MG63 (cell line): Measurements from ENCODE around the gene SENP7. TPM values are rescaled to one million over a fixed set of nuclear protein-coding genes. Genes with fewer than 3 reads are reported as not detected.

Source experiments
- DNase-seq: peaks from one replicate; pipeline ENCODE4 v3.0.0-alpha.2; 2020
- H3K27me3 ChIP-seq: fragments of 250-450 bp; sonication (Bioruptor Pico); 2 replicates; pipeline ENCODE4 v1.5.1; 2020; ENCODE audit warnings: mild to moderate bottlenecking, moderate library complexity
- H3K36me3 ChIP-seq: fragments of 250-450 bp; sonication (Bioruptor Pico); 2 replicates; pipeline ENCODE4 v1.5.1; 2020; ENCODE audit warnings: mild to moderate bottlenecking, moderate library complexity
- H3K4me3 ChIP-seq: fragments of 250-450 bp; sonication (Bioruptor Pico); 2 replicates; pipeline ENCODE4 v1.5.1; 2020; ENCODE audit warnings: mild to moderate bottlenecking, moderate library complexity
- H3K9me3 ChIP-seq: fragments of 250-450 bp; sonication (Bioruptor Pico); 2 replicates; pipeline ENCODE4 v1.5.1; 2020; ENCODE audit warnings: mild to moderate bottlenecking, moderate library complexity
- total RNA-seq: library from RNA; depleted of rRNA; stranded (reverse); fragments of >200 nt; shearing (Covaris generic); gene quantifications from 2 replicates; pipeline ENCODE4 v1.2.3, GENCODE V29; 2014; ENCODE audit warnings: low replicate concordance

Gene SENP7
- total RNA-seq, 1 experiment from 2014 or later, result 2.8 TPM

DNA sequence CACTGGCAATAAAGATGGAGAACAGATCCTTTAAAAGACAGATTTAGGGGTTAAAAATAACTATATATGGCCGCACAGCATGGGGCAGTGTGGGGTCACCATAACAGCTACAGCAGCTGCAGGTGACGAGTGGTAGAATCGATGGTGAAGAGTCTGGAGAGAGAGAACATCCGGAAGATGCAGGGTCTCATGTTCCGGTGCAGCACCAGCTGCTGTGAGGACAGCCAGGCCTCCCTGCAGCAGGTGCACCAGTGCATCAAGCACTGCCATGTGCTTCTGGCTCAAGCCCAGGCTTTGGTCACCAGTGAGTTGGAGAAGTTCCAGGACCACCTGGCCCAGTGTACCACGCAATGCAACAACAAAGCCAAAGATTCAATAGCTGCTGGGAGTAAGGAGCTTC, 98.9 kb downstream of the SENP7 start:
- H3K36me3 ChIP-seq, result no peaks in the 10 kb centered on the region
- H3K27me3 ChIP-seq, result no peaks in the 10 kb centered on the region
- no peaks in the 10 kb centered on the region for H3K9me3 ChIP-seq
- H3K4me3 ChIP-seq, result no peak overlapping the region
- no peak for DNase-seq

DNA sequence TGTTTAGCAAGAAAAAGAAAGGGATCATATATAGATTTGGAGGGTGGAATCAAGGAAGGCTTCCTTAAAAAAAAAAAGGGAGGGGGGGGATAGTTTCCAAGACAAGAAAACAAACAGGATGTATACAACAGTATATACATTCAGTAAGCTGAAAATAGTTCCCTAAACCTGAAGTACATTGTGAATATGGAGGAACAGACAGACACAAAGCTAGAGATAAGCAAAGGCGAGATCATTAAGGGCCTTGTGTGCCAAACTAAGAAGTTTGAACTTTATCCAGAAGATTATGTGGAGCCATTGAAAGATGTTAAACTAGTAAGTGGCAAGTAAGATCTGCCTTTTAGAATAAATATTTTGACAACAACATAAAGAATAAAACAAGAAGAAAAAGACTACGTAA, 99.4 kb downstream of the SENP7 start:
- Histone ChIP-seq H3K4me3 (no peak overlapping the region), H3K9me3 (no peaks in the 10 kb centered on the region; the same call in 1 of the 2 replicates), H3K36me3 (no peaks in the 10 kb centered on the region), H3K27me3 (no peaks in the 10 kb centered on the region)
- DNase-seq, result no peak

DNA sequence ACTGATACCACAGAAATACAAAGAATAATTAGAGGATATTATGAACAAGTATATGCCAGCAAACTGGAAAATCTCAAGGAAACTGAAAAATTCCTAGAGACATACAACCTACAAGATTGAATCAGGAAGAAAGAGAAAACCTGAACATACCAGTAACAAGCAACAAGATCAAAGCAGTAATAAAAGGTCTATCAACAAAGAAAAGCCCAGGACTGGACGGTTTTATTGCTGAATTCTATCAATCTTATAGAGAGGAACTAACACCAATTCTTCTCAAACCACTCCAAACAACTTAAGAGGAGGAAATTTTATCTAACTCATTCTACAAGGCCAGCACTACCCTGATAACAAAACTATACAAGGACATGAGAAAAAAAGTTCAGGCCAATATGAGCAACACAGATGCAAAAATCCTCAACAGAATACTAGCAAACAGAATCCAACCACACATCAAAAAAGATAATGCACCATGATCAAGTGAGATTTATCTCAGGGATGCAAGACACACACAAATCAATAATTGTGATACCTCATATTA, 121.5 kb downstream of the SENP7 start:
- H3K36me3 ChIP-seq, result peaks cover 2% of the 10 kb centered on the region; the same call in 1 of the 2 replicates
- no peak overlapping the region for H3K4me3 ChIP-seq
- no peak for DNase-seq
- H3K27me3 ChIP-seq, result no peaks in the 10 kb centered on the region
- peaks cover 11% of the 10 kb centered on the region for H3K9me3 ChIP-seq

DNA sequence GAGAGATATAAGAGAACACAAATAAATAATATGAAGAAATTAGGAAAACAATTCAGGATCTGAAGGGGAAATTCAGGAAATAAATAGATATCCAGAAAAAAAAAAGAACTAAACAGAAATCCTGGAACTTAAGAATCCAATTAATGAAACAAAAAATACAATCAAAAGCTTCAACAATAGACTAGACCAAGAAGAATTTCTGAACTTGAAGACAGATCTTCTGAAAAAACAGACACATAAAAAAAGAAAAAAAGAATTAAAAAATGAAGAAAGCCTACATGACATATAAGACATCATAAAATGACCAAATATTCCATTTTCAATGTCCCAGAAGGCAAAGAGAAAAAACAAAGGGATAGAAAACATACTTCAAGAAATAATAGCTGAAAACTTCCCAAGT, 124.3 kb downstream of the SENP7 start:
- Histone ChIP-seq H3K36me3 (no peaks in the 10 kb centered on the region; the same call in 1 of the 2 replicates), H3K9me3 (peaks cover 8% of the 10 kb centered on the region), H3K27me3 (no peaks in the 10 kb centered on the region), H3K4me3 (no peak overlapping the region)
- no peak for DNase-seq

DNA sequence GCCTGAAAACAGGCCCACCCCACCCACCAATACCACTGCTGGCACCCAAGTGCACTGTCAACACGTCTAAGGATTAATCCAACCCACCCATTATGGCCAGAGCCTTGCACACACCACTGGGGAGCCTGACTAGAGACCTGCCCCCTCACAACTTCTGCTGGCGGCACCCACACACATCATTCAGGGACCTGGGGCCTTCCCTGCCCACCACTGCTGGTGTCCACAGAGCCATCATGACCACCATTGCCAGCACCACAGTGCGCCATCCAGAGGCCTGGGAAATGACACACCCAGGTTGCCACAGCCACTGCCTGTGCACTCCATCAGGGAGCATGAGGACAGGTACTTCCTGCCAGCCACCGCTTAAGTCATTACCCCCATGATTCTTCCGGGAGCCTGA, 125.7 kb downstream of the SENP7 start:
- no peak for DNase-seq
- Histone ChIP-seq H3K27me3 (no peaks in the 10 kb centered on the region), H3K4me3 (no peak overlapping the region), H3K36me3 (no peaks in the 10 kb centered on the region; the same call in 1 of the 2 replicates), H3K9me3 (peaks cover 8% of the 10 kb centered on the region)

DNA sequence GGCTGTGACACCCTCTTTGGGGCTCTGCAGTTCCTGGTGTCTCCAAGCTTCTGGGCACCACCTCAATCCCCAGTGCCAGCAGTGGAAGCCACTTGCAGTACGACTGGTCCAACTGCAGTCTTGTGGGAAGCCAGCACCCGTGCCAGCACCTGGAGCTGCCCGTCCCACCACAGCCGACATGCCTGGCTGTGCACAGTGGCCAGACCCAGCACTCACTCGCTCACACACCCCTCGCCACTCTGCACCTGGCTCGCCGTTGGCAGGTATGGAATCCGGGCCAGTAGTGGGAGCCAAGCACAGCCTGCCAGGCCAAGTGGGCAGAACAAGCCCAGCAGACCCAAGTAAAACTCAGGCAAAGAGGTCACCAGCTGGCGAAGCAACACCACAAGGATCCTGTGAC, 128.6 kb downstream of the SENP7 start:
- no peaks in the 10 kb centered on the region for H3K27me3 ChIP-seq
- no peak overlapping the region for H3K4me3 ChIP-seq
- H3K36me3 ChIP-seq, result no peaks in the 10 kb centered on the region
- H3K9me3 ChIP-seq, result peaks cover 18% of the 10 kb centered on the region
- no peak for DNase-seq

DNA sequence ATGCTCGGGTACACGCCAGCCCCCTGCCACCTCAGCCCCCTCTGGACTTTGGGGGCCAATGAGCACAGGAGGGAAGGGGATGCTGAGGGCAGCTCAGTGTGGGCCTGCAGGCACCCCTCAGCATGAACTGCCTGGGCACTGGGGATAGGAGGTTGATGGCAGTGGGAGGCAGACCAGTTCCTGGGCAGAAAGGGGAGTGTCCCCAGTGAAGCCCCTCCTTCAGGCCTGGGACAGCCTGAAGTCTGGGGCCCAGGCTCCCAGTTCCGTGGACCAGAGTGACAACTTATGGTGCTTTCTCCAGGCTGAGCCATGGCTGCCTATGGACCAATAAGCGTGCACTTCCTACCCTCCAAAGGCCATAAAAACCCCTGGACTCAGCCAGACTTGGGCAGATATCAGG, 129.4 kb downstream of the SENP7 start:
- H3K36me3 ChIP-seq, result no peaks in the 10 kb centered on the region; the same call in 1 of the 2 replicates
- no peak for DNase-seq
- peaks cover 21% of the 10 kb centered on the region for H3K9me3 ChIP-seq
- H3K27me3 ChIP-seq, result no peaks in the 10 kb centered on the region
- H3K4me3 ChIP-seq, result no peak overlapping the region

DNA sequence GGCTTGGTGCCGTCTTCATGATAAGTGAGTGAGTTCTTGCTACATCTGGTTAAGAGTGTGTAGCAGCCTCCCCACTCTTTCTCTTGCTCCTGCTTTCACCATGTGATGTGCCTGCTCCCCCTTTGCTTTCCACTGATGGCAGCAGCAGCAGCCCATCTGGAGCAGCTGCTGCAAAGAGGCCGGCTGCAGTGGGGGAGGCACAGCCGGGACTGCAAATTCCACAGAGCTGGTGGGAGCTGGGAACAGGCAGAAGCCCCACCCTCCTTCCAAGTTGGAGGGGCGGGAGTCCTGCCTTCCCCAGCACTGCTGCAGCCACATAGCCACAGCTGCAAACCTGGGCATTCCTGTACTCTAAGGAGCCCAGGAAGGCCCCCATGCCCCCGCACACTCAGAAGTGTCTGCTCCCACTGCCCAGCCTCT, 129.8 kb downstream of the SENP7 start:
- Histone ChIP-seq H3K9me3 (peaks cover 18% of the 10 kb centered on the region), H3K27me3 (no peaks in the 10 kb centered on the region), H3K36me3 (no peaks in the 10 kb centered on the region; the same call in 1 of the 2 replicates), H3K4me3 (no peak overlapping the region)
- no peak for DNase-seq

DNA sequence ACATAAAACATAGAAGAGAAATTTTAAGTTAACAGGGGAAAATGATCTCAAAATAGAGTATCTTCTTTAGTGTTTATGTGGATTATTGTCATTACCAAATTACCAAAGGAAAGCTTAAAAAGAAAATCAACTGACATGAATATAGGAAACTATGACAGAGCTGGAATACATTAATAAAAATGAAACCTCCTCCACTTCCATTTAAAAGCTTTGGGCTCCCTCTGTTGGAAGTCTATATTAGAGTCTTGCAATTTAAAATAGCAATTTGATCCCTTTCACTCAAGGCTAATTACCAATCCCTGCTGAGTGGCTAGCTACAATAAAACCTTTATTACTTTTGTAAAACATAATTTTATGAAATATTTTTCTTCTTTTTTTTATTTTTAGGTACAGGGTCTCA, 131.2 kb downstream of the SENP7 start:
- no peak for DNase-seq
- Histone ChIP-seq H3K4me3 (no peak overlapping the region), H3K9me3 (peaks cover 18% of the 10 kb centered on the region), H3K27me3 (no peaks in the 10 kb centered on the region), H3K36me3 (no peaks in the 10 kb centered on the region; the same call in 1 of the 2 replicates)

DNA sequence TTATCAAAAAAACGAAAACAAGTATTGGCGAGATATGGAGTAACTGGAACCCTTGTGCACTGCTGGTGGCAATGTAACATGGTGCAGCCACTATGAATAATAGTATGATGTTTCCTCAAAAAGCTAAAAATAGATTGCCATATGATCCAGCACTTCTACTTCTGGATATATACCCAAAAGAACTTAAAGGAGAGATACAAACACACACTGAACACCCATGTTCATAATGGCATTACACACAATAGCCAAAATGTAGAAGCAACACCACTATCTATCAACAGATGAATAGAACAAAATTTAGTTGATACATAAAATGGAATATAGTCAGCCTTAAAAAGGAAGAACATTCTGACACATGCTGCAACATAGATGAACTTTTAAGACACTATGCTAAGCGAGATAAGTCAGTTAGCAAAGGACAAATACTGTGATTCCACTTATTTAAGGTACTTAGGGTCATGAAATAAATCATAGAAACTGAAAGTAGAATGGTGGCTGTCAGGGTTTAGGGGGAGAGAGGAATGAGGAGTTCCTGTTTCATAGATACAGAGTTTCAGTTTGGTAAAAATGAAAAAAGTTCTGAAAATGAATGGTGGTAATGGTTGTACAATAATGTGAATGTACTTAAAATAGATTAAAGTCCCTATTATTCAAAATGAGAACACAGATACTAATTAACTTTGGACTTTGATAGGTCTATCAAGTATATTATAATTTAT, 133.2 kb downstream of the SENP7 start:
- Histone ChIP-seq H3K9me3 (peaks cover 18% of the 10 kb centered on the region), H3K4me3 (no peak overlapping the region), H3K36me3 (no peaks in the 10 kb centered on the region; the same call in 1 of the 2 replicates), H3K27me3 (no peaks in the 10 kb centered on the region)
- no peak for DNase-seq

DNA sequence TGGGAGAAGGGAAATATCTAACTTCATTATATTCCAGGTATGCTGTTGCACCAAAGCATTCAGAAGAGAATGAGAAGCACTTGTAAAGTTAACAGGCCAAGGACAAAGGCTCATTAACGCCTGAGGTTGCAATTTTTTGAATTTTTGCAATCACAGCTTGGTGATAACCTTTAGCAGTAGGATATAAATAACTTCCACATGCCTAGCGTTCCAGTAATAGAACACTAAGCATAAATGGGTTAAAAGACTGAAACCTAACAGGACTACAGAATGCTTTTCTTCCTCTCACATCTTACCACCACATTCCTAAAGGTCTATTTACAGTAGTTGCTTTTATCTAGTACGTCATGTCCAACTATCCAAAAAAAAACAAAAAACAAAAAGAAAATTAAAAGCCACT, 135.2 kb downstream of the SENP7 start:
- DNase-seq, result no peak

DNA sequence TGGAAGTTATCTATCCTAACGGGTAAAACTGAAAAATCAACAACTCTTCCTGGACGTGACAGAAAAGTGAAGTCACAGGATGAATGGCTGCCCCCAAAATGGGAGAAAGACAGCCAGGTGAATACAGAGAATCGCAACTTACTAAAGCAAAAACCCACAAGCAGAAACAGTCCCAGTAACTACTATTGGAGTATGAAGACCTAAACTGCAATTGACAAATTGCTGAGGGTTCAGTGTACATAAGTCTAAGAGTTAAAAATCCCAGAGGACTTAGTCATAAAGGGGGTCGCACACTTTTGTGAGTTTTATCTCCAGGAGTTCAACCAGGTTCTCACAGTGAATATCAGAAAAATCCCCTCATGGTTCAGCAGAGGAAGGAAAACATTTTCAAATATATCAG, 135.8 kb downstream of the SENP7 start:
- DNase-seq, result no peak
- Histone ChIP-seq H3K4me3 (no peak overlapping the region), H3K27me3 (no peaks in the 10 kb centered on the region), H3K36me3 (no peaks in the 10 kb centered on the region; the same call in 1 of the 2 replicates), H3K9me3 (peaks cover 18% of the 10 kb centered on the region)

More for the DNA sequence above, 135.2 kb downstream of the SENP7 start:
- no peak overlapping the region for H3K4me3 ChIP-seq
- no peaks in the 10 kb centered on the region; the same call in 1 of the 2 replicates for H3K36me3 ChIP-seq
- peaks cover 18% of the 10 kb centered on the region for H3K9me3 ChIP-seq
- no peaks in the 10 kb centered on the region for H3K27me3 ChIP-seq

DNA sequence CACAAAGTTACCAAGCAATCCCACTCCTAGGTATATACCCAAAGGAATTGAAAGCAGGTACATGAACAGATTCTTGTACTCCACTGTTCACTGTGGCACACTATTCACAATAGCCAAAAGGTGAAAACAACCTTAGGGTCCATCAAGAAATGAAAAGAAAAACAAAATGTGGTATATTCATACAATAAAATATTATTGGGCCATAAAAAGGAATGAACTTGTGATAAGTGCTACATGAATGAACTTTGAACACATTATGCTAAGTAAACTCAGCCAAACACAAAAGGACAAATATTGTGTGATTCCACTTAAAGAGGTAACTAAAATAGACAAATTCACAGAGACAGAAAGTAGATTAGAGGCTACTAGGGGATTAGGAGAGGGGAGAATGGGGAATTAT, 137.4 kb downstream of the SENP7 start:
- peaks cover 12% of the 10 kb centered on the region for H3K9me3 ChIP-seq
- no peaks in the 10 kb centered on the region for H3K27me3 ChIP-seq
- no peak overlapping the region for H3K4me3 ChIP-seq
- DNase-seq, result no peak
- no peaks in the 10 kb centered on the region; the same call in 1 of the 2 replicates for H3K36me3 ChIP-seq

DNA sequence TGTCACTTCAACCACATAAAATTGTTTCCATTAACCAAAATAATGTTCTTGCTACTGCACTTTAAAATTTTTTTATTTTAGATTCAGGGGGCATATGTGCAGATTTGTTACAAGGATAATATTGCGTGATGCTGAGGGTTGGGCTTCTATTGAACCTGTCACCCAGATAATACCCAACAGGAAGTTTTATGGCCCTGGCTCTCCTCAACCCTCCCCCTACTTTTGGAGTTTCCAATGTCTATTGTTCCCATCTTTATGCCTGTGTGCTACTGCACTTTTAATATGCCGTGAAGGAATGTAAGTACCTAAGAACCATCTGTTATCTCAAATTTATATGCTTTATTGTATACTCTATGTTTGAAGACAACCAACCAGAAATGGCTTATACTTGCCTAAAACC, 150.6 kb downstream of the SENP7 start:
- H3K36me3 ChIP-seq, result peaks cover 12% of the 10 kb centered on the region
- no peak overlapping the region for H3K4me3 ChIP-seq
- H3K27me3 ChIP-seq, result no peaks in the 10 kb centered on the region
- peaks cover 9% of the 10 kb centered on the region; the same call in 1 of the 2 replicates for H3K9me3 ChIP-seq
- DNase-seq, result no peak

DNA sequence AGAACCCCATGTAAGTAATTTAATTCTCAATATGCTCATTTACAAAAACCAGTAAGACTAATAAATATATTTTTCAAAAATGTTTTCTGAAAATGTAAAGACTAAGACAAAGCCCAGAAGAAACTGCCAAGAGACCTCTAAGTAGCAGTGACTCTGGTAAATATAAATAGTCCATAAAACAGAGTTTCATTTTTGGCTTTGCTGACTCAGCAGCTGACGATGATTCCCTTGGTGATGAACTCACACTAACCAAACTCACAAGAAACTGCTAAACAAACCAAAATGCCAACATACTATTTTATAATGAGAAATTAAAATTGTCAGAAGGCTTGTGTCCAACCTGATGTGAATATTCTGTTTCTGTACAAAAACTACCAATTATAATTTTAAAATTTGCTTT, 161.2 kb downstream of the SENP7 start:
- Histone ChIP-seq H3K36me3 (no peaks in the 10 kb centered on the region), H3K4me3 (no peak overlapping the region), H3K9me3 (no peaks in the 10 kb centered on the region; the same call in 1 of the 2 replicates), H3K27me3 (no peaks in the 10 kb centered on the region)
- no peak for DNase-seq

DNA sequence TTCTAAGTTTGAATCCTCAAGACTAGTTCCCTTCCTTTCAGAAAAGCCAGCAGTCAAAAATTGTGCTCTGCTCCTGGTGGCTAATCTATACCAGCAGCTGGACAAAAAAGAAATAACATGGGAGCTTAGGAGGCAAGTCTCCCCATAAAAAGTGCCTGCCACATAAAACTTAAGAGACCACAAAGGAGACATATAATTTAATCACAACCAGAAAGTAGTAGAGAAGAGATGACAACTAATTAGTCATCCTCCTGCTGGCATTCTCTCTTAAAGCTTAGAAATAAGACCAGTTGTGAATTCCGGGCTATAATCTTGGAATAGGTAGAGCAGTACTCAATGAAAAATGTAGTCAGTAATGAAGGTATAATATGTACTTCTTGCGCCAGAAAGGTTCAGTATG, 172.4 kb downstream of the SENP7 start:
- no peaks in the 10 kb centered on the region for H3K9me3 ChIP-seq
- H3K4me3 ChIP-seq, result no peak overlapping the region
- H3K36me3 ChIP-seq, result no peaks in the 10 kb centered on the region
- no peak for DNase-seq
- H3K27me3 ChIP-seq, result no peaks in the 10 kb centered on the region

DNA sequence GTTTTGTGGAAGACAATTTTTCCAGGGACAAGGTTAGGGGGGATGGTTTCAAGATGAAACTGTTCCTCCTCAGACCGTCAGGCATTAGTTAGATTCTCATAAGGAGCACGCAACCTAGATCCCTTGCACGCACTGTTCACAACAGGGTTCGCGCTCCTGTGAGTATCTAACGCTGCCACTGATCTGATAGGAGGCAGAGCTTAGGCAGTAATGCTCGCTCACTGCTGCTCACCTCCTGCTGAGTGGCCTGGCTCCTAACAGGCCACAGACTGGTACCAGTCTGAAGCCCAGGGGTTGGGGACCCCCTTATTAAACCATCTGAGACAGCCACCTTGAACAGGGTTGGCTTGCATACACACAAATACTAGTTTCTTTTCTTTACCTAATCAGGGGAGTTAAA, 179.1 kb downstream of the SENP7 start:
- Histone ChIP-seq H3K27me3 (no peaks in the 10 kb centered on the region), H3K36me3 (no peaks in the 10 kb centered on the region; the same call in 1 of the 2 replicates), H3K9me3 (no peaks in the 10 kb centered on the region), H3K4me3 (no peak overlapping the region)
- no peak for DNase-seq
